Measurements from ENCODE around the gene GINS2. TPM values are rescaled to one million over a fixed set of nuclear protein-coding genes. Genes with fewer than 3 reads are reported as not detected.

GINS2 gene
- total and polyA plus RNA-seq, 2 of the 4 experiments (the other 2 are of a cell fraction) = 12.0 to 13.4 TPM

DNA sequence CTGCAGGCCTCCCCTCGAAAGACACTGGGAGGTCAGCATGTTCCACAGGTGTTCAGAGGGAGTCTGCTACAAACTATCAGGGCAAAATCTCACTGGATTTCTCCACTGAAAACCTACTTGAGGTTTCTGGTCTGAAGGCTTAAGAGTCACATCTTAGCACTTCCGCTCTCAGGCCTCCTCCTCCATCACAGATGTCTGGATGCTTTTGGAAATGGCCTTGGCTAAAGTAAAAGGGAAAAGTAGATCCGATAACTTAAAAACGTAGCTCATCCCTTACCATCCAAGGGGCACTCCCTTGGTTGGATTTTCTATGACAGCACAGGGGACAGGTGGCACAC, 14.4 kb downstream of the GINS2 start:
- Histone ChIP-seq H3K14ac (replicated peaks; ENCODE audit: low read depth, low read length) (no peak overlapping the region), H3K27me3 (ENCODE audit: control insufficient read depth, insufficient read depth, low read length) (no peaks in the 10 kb centered on the region), H4K20me1 (ENCODE audit: insufficient read depth, low read length) (peaks cover 13% of the 10 kb centered on the region), H3K56ac (ENCODE audit: extremely low read depth, insufficient read depth, low read length) (no peak overlapping the region), H2AK5ac (ENCODE audit: low read depth, low read length) (no peak overlapping the region), H3K18ac (ENCODE audit: low read depth, low read length) (no peak overlapping the region), H2BK5ac (ENCODE audit: low read depth, low read length, poor library complexity, severe bottlenecking) (no peak overlapping the region), H4K91ac (ENCODE audit: insufficient read depth, low read depth, low read length) (no peak overlapping the region), H3K9me1 (ENCODE audit: insufficient read depth, low read length) (no peaks in the 10 kb centered on the region), H3K4me3 (ENCODE audit: insufficient read depth, low read depth, low read length) (no peak overlapping the region), H3K4me2 (ENCODE audit: low read depth, low read length) (no peak overlapping the region), H2BK20ac (ENCODE audit: low read depth, low read length) (no peak overlapping the region), H3K4ac (ENCODE audit: low read depth, low read length) (no peak overlapping the region), H3K4me1 (ENCODE audit: control insufficient read depth, insufficient read depth, low read length) (peaks cover 11% of the 10 kb centered on the region), H3K36me3 (ENCODE audit: control insufficient read depth, insufficient read depth, low read length) (peaks cover 38% of the 10 kb centered on the region), H2BK15ac (ENCODE audit: low read depth, low read length) (no peak overlapping the region), H4K5ac (ENCODE audit: low read depth, low read length) (no peak overlapping the region), H4K8ac (ENCODE audit: low read depth in 2 of 2, low read length in 2 of 2) (no peak overlapping the region), H2AFZ (replicated peaks; ENCODE audit: low read length, poor library complexity) (peak overlapping the region; percentile 40), H3K79me1 (ENCODE audit: low read depth in 1 of 2, low read length in 2 of 2) (peaks cover 6 to 14% of the 10 kb centered on the region in 2 experiments; a peak in 3 of 4 replicates), H3K23ac (ENCODE audit: low read depth, low read length) (no peak overlapping the region; the same call in 1 of the 2 replicates), H3K9me3 (ENCODE audit: control insufficient read depth, insufficient read depth, low read length) (no peaks in the 10 kb centered on the region), H3K9ac (ENCODE audit: low read depth, low read length) (no peak overlapping the region), H3K27ac (ENCODE audit: insufficient read depth, low read length) (no peak overlapping the region), H2BK120ac (ENCODE audit: low read depth, low read length) (no peak overlapping the region), H2AK9ac (replicated peaks; ENCODE audit: low read depth, low read length, poor library complexity) (peak overlapping the region; percentile 46)
- CTCF ChIA-PET = no interaction called here
- intact Hi-C loops (cut with micrococcal nuclease) = loop anchor here (2.0 kb wide), 2 partner anchors 44 to 342 kb away; no protein-coding TSS in a partner anchor
- TF ChIP-seq RCOR1 (IDR thresholded peaks at IDR 0.05; ENCODE audit: insufficient replicate concordance, low read length) (no peak), POLR2A (IDR thresholded peaks at IDR 0.05; ENCODE audit: low read depth, low read length) (no peak), RFX5 (IDR thresholded peaks at IDR 0.05; ENCODE audit: low read depth, low read length) (no peak), CEBPB (IDR thresholded peaks at IDR 0.05; ENCODE audit: low read depth, low read length) (no peak), CHD1 (IDR thresholded peaks at IDR 0.05; ENCODE audit: low read depth, low read length) (no peak), MAZ (IDR thresholded peaks at IDR 0.05; ENCODE audit: borderline replicate concordance, low read depth, low read length) (no peak), MXI1 (IDR thresholded peaks at IDR 0.05; ENCODE audit: borderline replicate concordance, low read depth, low read length) (no peak), NFE2L2 (IDR thresholded peaks at IDR 0.05; ENCODE audit: low read depth, low read length) (no peak), MAFK (IDR thresholded peaks at IDR 0.05; ENCODE audit: low read depth, low read length) (no peak), FOS (IDR thresholded peaks at IDR 0.05; ENCODE audit: low read depth, low read length) (no peak), SMC3 (IDR thresholded peaks at IDR 0.05; ENCODE audit: low read depth, low read length) (no peak), BHLHE40 (IDR thresholded peaks at IDR 0.05; ENCODE audit: low read depth, low read length) (no peak), RAD21 (IDR thresholded peaks at IDR 0.05; ENCODE audit: low read length) (no peak)
- TF ChIP-seq, protein P1, sequence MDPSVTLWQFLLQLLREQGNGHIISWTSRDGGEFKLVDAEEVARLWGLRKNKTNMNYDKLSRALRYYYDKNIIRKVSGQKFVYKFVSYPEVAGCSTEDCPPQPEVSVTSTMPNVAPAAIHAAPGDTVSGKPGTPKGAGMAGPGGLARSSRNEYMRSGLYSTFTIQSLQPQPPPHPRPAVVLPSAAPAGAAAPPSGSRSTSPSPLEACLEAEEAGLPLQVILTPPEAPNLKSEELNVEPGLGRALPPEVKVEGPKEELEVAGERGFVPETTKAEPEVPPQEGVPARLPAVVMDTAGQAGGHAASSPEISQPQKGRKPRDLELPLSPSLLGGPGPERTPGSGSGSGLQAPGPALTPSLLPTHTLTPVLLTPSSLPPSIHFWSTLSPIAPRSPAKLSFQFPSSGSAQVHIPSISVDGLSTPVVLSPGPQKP (IDR thresholded peaks at IDR 0.05; ENCODE audit: borderline replicate concordance, low read depth, low read length) = no peak
- TF ChIP-seq, protein P2, sequence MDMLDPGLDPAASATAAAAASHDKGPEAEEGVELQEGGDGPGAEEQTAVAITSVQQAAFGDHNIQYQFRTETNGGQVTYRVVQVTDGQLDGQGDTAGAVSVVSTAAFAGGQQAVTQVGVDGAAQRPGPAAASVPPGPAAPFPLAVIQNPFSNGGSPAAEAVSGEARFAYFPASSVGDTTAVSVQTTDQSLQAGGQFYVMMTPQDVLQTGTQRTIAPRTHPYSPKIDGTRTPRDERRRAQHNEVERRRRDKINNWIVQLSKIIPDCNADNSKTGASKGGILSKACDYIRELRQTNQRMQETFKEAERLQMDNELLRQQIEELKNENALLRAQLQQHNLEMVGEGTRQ (IDR thresholded peaks at IDR 0.05; ENCODE audit: low read depth, low read length) = no peak
- TF ChIP-seq, protein P3, sequence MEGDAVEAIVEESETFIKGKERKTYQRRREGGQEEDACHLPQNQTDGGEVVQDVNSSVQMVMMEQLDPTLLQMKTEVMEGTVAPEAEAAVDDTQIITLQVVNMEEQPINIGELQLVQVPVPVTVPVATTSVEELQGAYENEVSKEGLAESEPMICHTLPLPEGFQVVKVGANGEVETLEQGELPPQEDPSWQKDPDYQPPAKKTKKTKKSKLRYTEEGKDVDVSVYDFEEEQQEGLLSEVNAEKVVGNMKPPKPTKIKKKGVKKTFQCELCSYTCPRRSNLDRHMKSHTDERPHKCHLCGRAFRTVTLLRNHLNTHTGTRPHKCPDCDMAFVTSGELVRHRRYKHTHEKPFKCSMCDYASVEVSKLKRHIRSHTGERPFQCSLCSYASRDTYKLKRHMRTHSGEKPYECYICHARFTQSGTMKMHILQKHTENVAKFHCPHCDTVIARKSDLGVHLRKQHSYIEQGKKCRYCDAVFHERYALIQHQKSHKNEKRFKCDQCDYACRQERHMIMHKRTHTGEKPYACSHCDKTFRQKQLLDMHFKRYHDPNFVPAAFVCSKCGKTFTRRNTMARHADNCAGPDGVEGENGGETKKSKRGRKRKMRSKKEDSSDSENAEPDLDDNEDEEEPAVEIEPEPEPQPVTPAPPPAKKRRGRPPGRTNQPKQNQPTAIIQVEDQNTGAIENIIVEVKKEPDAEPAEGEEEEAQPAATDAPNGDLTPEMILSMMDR (conservative IDR thresholded peaks at IDR 0.05; ENCODE audit: low read depth, low read length) = no peak
- BruUV-seq (replicated peaks) = no TSS peak
- no CpG with 5 or more reads among the region's 4 CpGs for WGBS, 2 experiments (ENCODE audit: extremely low coverage in 2 of 2, insufficient read length in 1 of 2)
- no peak for ATAC-seq (ENCODE audit: low read depth)
- dilution Hi-C loops (cut with HindIII; ENCODE audit: low sequenced_read_pairs, unreplicated experiment) = no loop called here
- in situ Hi-C loops (cut with MboI; ENCODE audit: low sequenced_read_pairs) = no loop called here
- POLR2A ChIA-PET (ENCODE audit: unreplicated experiment) = no interaction called here
- DNase-seq = no peak
